ENCODE results near the gene CDH4.

DNA sequence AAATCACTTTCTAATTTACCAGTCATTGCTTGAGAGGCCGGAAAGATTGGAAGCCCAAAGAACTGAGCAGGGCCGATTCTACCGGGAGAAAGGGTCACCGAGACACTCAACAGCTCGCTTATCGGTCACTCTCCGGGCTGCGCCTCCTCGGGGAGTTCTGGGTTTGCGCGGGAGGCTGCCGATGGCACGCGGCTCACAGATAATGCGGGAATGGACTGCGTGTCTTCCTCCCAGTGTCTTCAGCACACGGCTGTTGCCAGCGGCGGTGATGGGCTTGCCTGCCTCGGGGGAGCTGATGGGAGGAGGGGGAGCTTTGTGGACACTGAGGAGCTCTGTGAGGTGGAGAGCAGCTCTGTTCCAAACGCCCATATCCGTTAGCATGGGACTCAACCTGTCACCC, 314.6 kb downstream of the CDH4 start:
- no peak for TF ChIP-seq ZNF121 (tag by site-specific recombination; IDR thresholded peaks at IDR 0.05)
- no peak for TF ChIP-seq ZNF248 (tag by site-specific recombination; IDR thresholded peaks at IDR 0.05)
- TF ChIP-seq, protein P1, sequence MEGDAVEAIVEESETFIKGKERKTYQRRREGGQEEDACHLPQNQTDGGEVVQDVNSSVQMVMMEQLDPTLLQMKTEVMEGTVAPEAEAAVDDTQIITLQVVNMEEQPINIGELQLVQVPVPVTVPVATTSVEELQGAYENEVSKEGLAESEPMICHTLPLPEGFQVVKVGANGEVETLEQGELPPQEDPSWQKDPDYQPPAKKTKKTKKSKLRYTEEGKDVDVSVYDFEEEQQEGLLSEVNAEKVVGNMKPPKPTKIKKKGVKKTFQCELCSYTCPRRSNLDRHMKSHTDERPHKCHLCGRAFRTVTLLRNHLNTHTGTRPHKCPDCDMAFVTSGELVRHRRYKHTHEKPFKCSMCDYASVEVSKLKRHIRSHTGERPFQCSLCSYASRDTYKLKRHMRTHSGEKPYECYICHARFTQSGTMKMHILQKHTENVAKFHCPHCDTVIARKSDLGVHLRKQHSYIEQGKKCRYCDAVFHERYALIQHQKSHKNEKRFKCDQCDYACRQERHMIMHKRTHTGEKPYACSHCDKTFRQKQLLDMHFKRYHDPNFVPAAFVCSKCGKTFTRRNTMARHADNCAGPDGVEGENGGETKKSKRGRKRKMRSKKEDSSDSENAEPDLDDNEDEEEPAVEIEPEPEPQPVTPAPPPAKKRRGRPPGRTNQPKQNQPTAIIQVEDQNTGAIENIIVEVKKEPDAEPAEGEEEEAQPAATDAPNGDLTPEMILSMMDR (tag by site-specific recombination; IDR thresholded peaks at IDR 0.05), result no peak
- no peak for TF ChIP-seq YY1 (tag by site-specific recombination; IDR thresholded peaks at IDR 0.05)
- TF ChIP-seq, protein P2, sequence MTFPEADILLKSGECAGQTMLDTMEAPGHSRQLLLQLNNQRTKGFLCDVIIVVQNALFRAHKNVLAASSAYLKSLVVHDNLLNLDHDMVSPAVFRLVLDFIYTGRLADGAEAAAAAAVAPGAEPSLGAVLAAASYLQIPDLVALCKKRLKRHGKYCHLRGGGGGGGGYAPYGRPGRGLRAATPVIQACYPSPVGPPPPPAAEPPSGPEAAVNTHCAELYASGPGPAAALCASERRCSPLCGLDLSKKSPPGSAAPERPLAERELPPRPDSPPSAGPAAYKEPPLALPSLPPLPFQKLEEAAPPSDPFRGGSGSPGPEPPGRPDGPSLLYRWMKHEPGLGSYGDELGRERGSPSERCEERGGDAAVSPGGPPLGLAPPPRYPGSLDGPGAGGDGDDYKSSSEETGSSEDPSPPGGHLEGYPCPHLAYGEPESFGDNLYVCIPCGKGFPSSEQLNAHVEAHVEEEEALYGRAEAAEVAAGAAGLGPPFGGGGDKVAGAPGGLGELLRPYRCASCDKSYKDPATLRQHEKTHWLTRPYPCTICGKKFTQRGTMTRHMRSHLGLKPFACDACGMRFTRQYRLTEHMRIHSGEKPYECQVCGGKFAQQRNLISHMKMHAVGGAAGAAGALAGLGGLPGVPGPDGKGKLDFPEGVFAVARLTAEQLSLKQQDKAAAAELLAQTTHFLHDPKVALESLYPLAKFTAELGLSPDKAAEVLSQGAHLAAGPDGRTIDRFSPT (tag by site-specific recombination; IDR thresholded peaks at IDR 0.05), result no peak
- no peak for TF ChIP-seq ZBTB7A (tag by site-specific recombination; IDR thresholded peaks at IDR 0.05; ENCODE audit: low read depth)
- no peak for TF ChIP-seq ZNF416 (tag by site-specific recombination; IDR thresholded peaks at IDR 0.05)
- TF ChIP-seq ZBTB20 (tag by site-specific recombination; IDR thresholded peaks at IDR 0.05), result no peak
- TF ChIP-seq ZNF776 (tag by site-specific recombination; IDR thresholded peaks at IDR 0.05; ENCODE audit: borderline replicate concordance), result no peak
